GDM1 (cell line): ENCODE results near the gene NSD2.

Source experiments
- DNase-seq: peaks from one replicate; lab custom pipeline; 2025; lab: John Stamatoyannopoulos, UW

Gene NSD2

GRCh38 chr4:1945124-1945895 is 74.1 kb downstream of the NSD2 start:
- no peak for DNase-seq

- DNase-seq, result no peak
Observed at GRCh38 chr4:1945912-1946311, 74.7 kb downstream of the NSD2 start.

- no peak for DNase-seq
Observed at GRCh38 chr4:1948232-1948631, 77.0 kb downstream of the NSD2 start.

GRCh38 chr4:1948892-1949436 is 77.8 kb downstream of the NSD2 start:
- no peak for DNase-seq

- DNase-seq, result no peak
Observed at GRCh38 chr4:1950369-1950768, 79.2 kb downstream of the NSD2 start.

- no peak for DNase-seq
Observed at GRCh38 chr4:1952058-1952700, 81.0 kb downstream of the NSD2 start.

GRCh38 chr4:1952719-1953118 is 81.5 kb downstream of the NSD2 start:
- DNase-seq, result no peak

- DNase-seq, result no peak
Observed at GRCh38 chr4:1953335-1953734, 82.1 kb downstream of the NSD2 start.

GRCh38 chr4:1956631-1957030 is 85.4 kb downstream of the NSD2 start:
- DNase-seq, result no peak

- no peak for DNase-seq
Observed at GRCh38 chr4:1958276-1959103, 87.3 kb downstream of the NSD2 start.

- no peak for DNase-seq
Observed at GRCh38 chr4:1959104-1959384, 87.9 kb downstream of the NSD2 start.

GRCh38 chr4:1960170-1960825 is 89.1 kb downstream of the NSD2 start:
- DNase-seq, result no peak

GRCh38 chr4:1961038-1961437 is 89.8 kb downstream of the NSD2 start:
- DNase-seq, result no peak

GRCh38 chr4:1961563-1961962 is 90.4 kb downstream of the NSD2 start:
- no peak for DNase-seq

GRCh38 chr4:1962980-1963379 is 91.8 kb downstream of the NSD2 start:
- no peak for DNase-seq

GRCh38 chr4:1964443-1964842 is 93.2 kb downstream of the NSD2 start:
- no peak for DNase-seq

- DNase-seq, result no peak
Observed at GRCh38 chr4:1964971-1965370, 93.8 kb downstream of the NSD2 start.

GRCh38 chr4:1967512-1968149 is 96.4 kb downstream of the NSD2 start:
- no peak for DNase-seq

- no peak for DNase-seq
Observed at GRCh38 chr4:1968686-1969295, 97.6 kb downstream of the NSD2 start.

GRCh38 chr4:1969928-1970723 is 98.9 kb downstream of the NSD2 start:
- DNase-seq, result no peak

- no peak for DNase-seq
Observed at GRCh38 chr4:1970926-1971325, 99.7 kb downstream of the NSD2 start.
